DOHH2 (cell line): ENCODE data around the gene PIK3C2B.

Experiments
- CTCF ChIP-seq: fragments of 200-600 bp; sonication (generic); IDR thresholded peaks from one replicate; pipeline ENCODE4 v1.5.1; 2014; ENCODE audit warnings: antibody characterized with exemption, mild to moderate bottlenecking, low read depth, low read length; ENCODE audit not compliant: poor library complexity, severe bottlenecking
- EZH2phosphoT487 ChIP-seq: fragments of 200-600 bp; sonication (generic); IDR thresholded peaks from 2 replicates; pipeline ENCODE4 v1.6.1; 2017; ENCODE audit warnings: borderline replicate concordance, mild to moderate bottlenecking, antibody characterized with exemption, low read length, moderate library complexity, mixed read lengths

- no peak for TF ChIP-seq CTCF
- no peak for TF ChIP-seq EZH2phosphoT487
Observed at GRCh38 chr1:204449678-204450280, 44.8 kb downstream of the PIK3C2B start.
